SK-N-SH (cell line): Measurements from ENCODE around the gene ACSL1.

Experiments used
- EZH2phosphoT487 ChIP-seq: fragments of 200-600 bp; sonication (generic); IDR thresholded peaks from 2 replicates; pipeline ENCODE4 v1.6.1; 2017; ENCODE audit warnings: low read depth, mixed run types, mild to moderate bottlenecking, antibody characterized with exemption, moderate library complexity, borderline replicate concordance
- POLR2AphosphoS5 ChIP-seq: IDR thresholded peaks from 2 replicates; pipeline ENCODE4 v1.6.1; 2012; ENCODE audit warnings: low read depth, low read length
- RXRA ChIP-seq: IDR thresholded peaks from 2 replicates; pipeline ENCODE4 v1.4.0; 2012; ENCODE audit warnings: low read depth, mild to moderate bottlenecking, borderline replicate concordance
- ZBTB33 ChIP-seq: IDR thresholded peaks from 2 replicates; pipeline ENCODE4 v1.4.0; 2012; ENCODE audit warnings: low read depth, borderline replicate concordance
- TF ChIP-seq, protein P1 (sequence below): fragments of 200-600 bp; sonication (generic); IDR thresholded peaks from 2 replicates; pipeline ENCODE4 v1.6.1; 2017; ENCODE audit warnings: antibody characterized with exemption, mild to moderate bottlenecking, moderate library complexity

DNA sequence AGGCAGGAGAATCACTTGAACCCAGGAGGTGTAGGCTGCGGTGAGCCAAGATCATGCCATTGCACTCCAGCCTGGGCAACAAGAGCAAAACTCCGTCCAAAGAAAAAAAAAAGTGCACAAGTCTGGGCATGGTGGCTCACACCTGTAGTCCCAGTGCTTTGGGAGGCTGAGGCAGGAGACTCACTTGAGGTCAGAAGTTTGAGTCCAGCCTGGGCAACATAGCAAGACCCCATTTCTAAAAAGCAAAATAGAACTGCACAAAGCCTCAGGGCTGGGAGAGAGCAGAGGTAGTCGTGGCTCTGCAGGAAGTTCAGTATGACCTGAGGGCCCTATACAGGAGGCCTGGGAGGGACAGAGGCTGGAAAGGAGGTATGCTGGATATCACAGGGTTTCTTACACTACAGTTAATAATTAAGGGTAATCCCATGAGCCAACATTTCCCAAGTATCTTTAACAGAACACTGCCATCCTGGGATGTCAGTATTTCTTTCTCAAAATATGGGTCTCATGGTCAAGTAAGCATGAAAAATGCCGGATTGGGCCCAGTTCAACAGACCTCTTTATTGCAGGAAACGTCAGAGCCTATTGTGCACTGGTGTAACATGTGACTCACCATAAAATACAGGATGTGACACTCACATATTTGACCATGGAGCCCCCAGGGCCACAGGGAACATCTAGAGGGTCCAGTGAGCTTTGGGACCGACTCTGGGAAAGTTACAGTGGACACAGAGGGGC lies 37.8 kb downstream of the ACSL1 start:
- TF ChIP-seq ZBTB33 (no peak), RXRA (no peak), POLR2AphosphoS5 (no peak), EZH2phosphoT487 (no peak)
- TF ChIP-seq, protein P1, sequence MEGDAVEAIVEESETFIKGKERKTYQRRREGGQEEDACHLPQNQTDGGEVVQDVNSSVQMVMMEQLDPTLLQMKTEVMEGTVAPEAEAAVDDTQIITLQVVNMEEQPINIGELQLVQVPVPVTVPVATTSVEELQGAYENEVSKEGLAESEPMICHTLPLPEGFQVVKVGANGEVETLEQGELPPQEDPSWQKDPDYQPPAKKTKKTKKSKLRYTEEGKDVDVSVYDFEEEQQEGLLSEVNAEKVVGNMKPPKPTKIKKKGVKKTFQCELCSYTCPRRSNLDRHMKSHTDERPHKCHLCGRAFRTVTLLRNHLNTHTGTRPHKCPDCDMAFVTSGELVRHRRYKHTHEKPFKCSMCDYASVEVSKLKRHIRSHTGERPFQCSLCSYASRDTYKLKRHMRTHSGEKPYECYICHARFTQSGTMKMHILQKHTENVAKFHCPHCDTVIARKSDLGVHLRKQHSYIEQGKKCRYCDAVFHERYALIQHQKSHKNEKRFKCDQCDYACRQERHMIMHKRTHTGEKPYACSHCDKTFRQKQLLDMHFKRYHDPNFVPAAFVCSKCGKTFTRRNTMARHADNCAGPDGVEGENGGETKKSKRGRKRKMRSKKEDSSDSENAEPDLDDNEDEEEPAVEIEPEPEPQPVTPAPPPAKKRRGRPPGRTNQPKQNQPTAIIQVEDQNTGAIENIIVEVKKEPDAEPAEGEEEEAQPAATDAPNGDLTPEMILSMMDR = no peak
